HepG2 (cell line): ENCODE measurements around the gene RAB8A. TPM values are rescaled to one million over a fixed set of nuclear protein-coding genes. Genes with fewer than 3 reads are reported as not detected.
A peak's percentile ranks its signal among the peaks of the same experiment; 100 is the strongest.

Experiments
- CHD2 ChIP-seq: IDR thresholded peaks from 2 replicates; pipeline ENCODE4 v1.6.1; 2011; ENCODE audit warnings: low read depth, low read length, improper control_type of control experiment
- DMAP1 ChIP-seq: IDR thresholded peaks from 2 replicates; pipeline ENCODE4 v1.6.1; 2016
- HDAC2 ChIP-seq: sonication (generic); formaldehyde crosslinking; IDR thresholded peaks from 2 replicates; pipeline ENCODE4 v1.4.0; 2020; ENCODE audit warnings: missing genetic modification reagents
- NONO ChIP-seq, 2 experiments: fragments of 450-650 bp in 1 of 2; sonication (generic) in 1 of 2; formaldehyde crosslinking in 1 of 2; IDR thresholded peaks in 1 of 2; conservative IDR thresholded peaks in 1 of 2; 2 replicates each; pipeline versions ENCODE4 v1.6.1 to v1.8.0; 2017 to 2022; ENCODE audit warnings: mild to moderate bottlenecking in 1 of 2, missing genetic modification reagents in 1 of 2, moderate library complexity in 1 of 2
- YEATS4 ChIP-seq: sonication (generic); formaldehyde crosslinking; IDR thresholded peaks from 2 replicates; pipeline ENCODE4 v1.4.0; 2020; ENCODE audit warnings: missing genetic modification reagents, borderline replicate concordance
- ZNF329 ChIP-seq: sonication (generic); formaldehyde crosslinking; IDR thresholded peaks from 2 replicates; pipeline ENCODE4 v1.9.0; 2021; ENCODE audit warnings: low read depth, mild to moderate bottlenecking, missing genetic modification reagents
- ZNF432 ChIP-seq: sonication (generic); formaldehyde crosslinking; IDR thresholded peaks from 2 replicates; pipeline ENCODE4 v1.5.0; 2020; ENCODE audit warnings: missing genetic modification reagents, mild to moderate bottlenecking, borderline replicate concordance
- ZNF616 ChIP-seq: sonication (generic); formaldehyde crosslinking; IDR thresholded peaks from 2 replicates; pipeline ENCODE4 v1.5.0; 2020; ENCODE audit warnings: low read depth, mild to moderate bottlenecking, missing genetic modification reagents
- polyA plus RNA-seq, 8 experiments: library from polyadenylated mRNA; depleted of rRNA in 3 of 8; stranded (reverse) in 7 of 8; unstranded in 1 of 8; fragments of >200 nt; fragmentation: Illumina TruSeq in 4 of 8; extraction: Trizol in 4 of 8; gene quantifications; 2 replicates each; pipeline versions ENCODE4 v1.2.1 to v1.2.3, GENCODE V29; 2011 to 2016; ENCODE audit warnings: low read depth in 4 of 8, missing spikeins in 1 of 8, mixed read lengths in 1 of 8; ENCODE audit not compliant: insufficient read depth in 1 of 8
- total RNA-seq, 5 experiments: library from RNA; depleted of rRNA; stranded (reverse); fragments of >200 nt; fragmentation: Illumina TruSeq; extraction: Trizol; gene quantifications; 2 replicates each; pipeline ENCODE4 v1.2.3, GENCODE V29; 2016; ENCODE audit warnings: low read depth in 1 of 5
- TF ChIP-seq, protein P1 (sequence below): sonication (generic); formaldehyde crosslinking; IDR thresholded peaks from 2 replicates; pipeline ENCODE4 v1.4.0; 2020; ENCODE audit warnings: mild to moderate bottlenecking, missing genetic modification reagents, borderline replicate concordance
- TF ChIP-seq, protein P2 (sequence below): sonication (generic); formaldehyde crosslinking; IDR thresholded peaks from 2 replicates; pipeline ENCODE4 v1.5.1; 2020; ENCODE audit warnings: missing genetic modification reagents, mild to moderate bottlenecking, borderline replicate concordance
- TF ChIP-seq, protein P3 (sequence below): sonication (generic); formaldehyde crosslinking; IDR thresholded peaks from 2 replicates; pipeline ENCODE4 v1.8.0; 2023; ENCODE audit warnings: mild to moderate bottlenecking, missing genetic modification reagents
- TF ChIP-seq, protein P4 (sequence below): sonication (generic); formaldehyde crosslinking; IDR thresholded peaks from 2 replicates; pipeline ENCODE4 v1.4.0; 2020; ENCODE audit warnings: missing genetic modification reagents, low read depth, mild to moderate bottlenecking, borderline replicate concordance
- TF ChIP-seq, protein P5 (sequence below), 2 experiments: sonication (generic) in 1 of 2; formaldehyde crosslinking in 1 of 2; IDR thresholded peaks; 2 replicates each; pipeline versions ENCODE4 v1.4.0 to v1.6.1; 2016 to 2020; ENCODE audit warnings: borderline replicate concordance in 1 of 2, low read depth in 1 of 2, mild to moderate bottlenecking in 1 of 2, missing genetic modification reagents in 1 of 2
- TF ChIP-seq, protein P6 (sequence below): sonication (generic); formaldehyde crosslinking; conservative IDR thresholded peaks from 2 replicates; pipeline ENCODE4 v1.4.0; 2020; ENCODE audit warnings: missing genetic modification reagents

The RAB8A gene
- total and polyA plus RNA-seq, 2 of the 13 experiments (the other 11 are each of a cell fraction or from before 2014, with no cell fraction given), result 36.7 to 45.0 TPM

DNA sequence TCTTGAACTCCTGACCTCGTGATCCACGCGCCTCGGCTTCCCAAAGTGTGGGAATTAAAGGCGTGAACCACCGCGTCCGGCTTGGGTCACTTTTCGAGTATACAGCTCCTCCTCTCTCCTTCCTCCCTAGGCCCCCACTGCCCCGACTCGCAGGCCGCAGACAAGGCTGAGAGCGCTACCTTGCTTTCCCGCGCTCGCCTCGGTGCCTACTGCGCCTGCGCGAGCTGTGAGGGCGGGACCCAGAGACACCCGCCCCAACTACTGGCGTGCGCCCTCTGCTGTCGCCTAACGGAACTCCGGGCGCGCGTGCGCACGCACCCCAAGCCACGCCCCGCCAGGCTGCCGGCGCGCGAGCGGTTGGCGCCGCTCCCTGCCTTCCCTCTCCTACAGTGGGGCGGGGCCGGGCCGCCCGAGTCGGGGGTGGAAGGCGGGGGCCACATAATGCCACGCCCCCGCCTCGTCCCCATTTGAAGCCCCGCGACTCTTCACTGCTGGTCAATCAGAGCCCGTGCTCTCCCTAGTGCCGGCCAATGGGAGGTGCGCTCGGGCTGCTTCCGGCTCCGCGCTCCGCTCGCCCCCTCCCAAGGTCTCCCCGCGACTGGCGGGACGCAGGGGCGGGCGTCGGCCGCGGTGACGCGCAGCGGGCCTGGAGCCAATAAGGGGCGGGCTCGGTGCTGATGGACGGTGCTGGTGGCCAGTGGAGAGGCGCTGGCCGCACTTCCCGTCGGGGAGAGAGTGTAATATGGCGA is at the start of gene RAB8A (continued):
- TF ChIP-seq, protein P1, sequence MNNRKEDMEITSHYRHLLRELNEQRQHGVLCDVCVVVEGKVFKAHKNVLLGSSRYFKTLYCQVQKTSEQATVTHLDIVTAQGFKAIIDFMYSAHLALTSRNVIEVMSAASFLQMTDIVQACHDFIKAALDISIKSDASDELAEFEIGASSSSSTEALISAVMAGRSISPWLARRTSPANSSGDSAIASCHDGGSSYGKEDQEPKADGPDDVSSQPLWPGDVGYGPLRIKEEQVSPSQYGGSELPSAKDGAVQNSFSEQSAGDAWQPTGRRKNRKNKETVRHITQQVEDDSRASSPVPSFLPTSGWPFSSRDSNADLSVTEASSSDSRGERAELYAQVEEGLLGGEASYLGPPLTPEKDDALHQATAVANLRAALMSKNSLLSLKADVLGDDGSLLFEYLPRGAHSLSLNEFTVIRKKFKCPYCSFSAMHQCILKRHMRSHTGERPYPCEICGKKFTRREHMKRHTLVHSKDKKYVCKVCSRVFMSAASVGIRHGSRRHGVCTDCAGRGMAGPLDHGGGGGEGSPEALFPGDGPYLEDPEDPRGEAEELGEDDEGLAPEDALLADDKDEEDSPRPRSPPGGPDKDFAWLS (CRISPR knock-in tag), result no peak
- peak; percentile 67 for TF ChIP-seq DMAP1 (CRISPR knock-in tag)
- peak; percentile 70; the same call in 1 of the 2 replicates for TF ChIP-seq YEATS4 (CRISPR knock-in tag)
- no peak for TF ChIP-seq NONO (IDR thresholded peaks at IDR 0.05)
- peak; percentile 83 for TF ChIP-seq NONO (CRISPR knock-in tag; conservative IDR thresholded peaks at IDR 0.05)
- TF ChIP-seq, protein P2, sequence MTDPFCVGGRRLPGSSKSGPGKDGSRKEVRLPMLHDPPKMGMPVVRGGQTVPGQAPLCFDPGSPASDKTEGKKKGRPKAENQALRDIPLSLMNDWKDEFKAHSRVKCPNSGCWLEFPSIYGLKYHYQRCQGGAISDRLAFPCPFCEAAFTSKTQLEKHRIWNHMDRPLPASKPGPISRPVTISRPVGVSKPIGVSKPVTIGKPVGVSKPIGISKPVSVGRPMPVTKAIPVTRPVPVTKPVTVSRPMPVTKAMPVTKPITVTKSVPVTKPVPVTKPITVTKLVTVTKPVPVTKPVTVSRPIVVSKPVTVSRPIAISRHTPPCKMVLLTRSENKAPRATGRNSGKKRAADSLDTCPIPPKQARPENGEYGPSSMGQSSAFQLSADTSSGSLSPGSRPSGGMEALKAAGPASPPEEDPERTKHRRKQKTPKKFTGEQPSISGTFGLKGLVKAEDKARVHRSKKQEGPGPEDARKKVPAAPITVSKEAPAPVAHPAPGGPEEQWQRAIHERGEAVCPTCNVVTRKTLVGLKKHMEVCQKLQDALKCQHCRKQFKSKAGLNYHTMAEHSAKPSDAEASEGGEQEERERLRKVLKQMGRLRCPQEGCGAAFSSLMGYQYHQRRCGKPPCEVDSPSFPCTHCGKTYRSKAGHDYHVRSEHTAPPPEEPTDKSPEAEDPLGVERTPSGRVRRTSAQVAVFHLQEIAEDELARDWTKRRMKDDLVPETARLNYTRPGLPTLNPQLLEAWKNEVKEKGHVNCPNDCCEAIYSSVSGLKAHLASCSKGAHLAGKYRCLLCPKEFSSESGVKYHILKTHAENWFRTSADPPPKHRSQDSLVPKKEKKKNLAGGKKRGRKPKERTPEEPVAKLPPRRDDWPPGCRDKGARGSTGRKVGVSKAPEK (CRISPR knock-in tag), result no peak
- TF ChIP-seq, protein P3, sequence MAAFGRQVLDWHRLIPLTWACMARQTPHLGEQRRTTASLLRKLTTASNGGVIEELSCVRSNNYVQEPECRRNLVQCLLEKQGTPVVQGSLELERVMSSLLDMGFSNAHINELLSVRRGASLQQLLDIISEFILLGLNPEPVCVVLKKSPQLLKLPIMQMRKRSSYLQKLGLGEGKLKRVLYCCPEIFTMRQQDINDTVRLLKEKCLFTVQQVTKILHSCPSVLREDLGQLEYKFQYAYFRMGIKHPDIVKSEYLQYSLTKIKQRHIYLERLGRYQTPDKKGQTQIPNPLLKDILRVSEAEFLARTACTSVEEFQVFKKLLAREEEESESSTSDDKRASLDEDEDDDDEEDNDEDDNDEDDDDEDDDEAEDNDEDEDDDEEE (CRISPR knock-in tag), result peak; percentile 86; the same call in 1 of the 2 replicates
- TF ChIP-seq ZNF329 (CRISPR knock-in tag), result no peak
- peak; percentile 57 for TF ChIP-seq CHD2
- TF ChIP-seq, protein P4, sequence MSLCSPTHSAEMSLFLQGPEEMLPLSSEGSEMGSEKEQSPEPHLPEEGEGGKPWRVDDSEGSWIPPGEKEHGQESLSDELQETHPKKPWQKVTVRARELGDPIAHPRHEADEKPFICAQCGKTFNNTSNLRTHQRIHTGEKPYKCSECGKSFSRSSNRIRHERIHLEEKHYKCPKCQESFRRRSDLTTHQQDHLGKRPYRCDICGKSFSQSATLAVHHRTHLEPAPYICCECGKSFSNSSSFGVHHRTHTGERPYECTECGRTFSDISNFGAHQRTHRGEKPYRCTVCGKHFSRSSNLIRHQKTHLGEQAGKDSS (CRISPR knock-in tag), result peak; percentile 23
- TF ChIP-seq, protein P5, sequence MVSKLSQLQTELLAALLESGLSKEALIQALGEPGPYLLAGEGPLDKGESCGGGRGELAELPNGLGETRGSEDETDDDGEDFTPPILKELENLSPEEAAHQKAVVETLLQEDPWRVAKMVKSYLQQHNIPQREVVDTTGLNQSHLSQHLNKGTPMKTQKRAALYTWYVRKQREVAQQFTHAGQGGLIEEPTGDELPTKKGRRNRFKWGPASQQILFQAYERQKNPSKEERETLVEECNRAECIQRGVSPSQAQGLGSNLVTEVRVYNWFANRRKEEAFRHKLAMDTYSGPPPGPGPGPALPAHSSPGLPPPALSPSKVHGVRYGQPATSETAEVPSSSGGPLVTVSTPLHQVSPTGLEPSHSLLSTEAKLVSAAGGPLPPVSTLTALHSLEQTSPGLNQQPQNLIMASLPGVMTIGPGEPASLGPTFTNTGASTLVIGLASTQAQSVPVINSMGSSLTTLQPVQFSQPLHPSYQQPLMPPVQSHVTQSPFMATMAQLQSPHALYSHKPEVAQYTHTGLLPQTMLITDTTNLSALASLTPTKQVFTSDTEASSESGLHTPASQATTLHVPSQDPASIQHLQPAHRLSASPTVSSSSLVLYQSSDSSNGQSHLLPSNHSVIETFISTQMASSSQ (IDR thresholded peaks at IDR 0.05; ENCODE audit: low read depth), result no peak; the same call in 1 of the 2 replicates
- TF ChIP-seq, protein P5 (CRISPR knock-in tag; IDR thresholded peaks at IDR 0.05; ENCODE audit: borderline replicate concordance), result peak; percentile 56; the same call in 1 of the 2 replicates
- TF ChIP-seq ZNF432 (CRISPR knock-in tag), result no peak
- TF ChIP-seq, protein P6, sequence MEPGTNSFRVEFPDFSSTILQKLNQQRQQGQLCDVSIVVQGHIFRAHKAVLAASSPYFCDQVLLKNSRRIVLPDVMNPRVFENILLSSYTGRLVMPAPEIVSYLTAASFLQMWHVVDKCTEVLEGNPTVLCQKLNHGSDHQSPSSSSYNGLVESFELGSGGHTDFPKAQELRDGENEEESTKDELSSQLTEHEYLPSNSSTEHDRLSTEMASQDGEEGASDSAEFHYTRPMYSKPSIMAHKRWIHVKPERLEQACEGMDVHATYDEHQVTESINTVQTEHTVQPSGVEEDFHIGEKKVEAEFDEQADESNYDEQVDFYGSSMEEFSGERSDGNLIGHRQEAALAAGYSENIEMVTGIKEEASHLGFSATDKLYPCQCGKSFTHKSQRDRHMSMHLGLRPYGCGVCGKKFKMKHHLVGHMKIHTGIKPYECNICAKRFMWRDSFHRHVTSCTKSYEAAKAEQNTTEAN, result no peak; the same call in 1 of the 2 replicates
- TF ChIP-seq ZNF616, result peak; percentile 45; the same call in 1 of the 2 replicates
- TF ChIP-seq HDAC2 (CRISPR knock-in tag), result peak; percentile 28; the same call in 1 of the 2 replicates
